CD4-positive, alpha-beta T cell (primary cell): ENCODE data around the gene JPT1. TPM values are rescaled to one million over a fixed set of nuclear protein-coding genes. Genes with fewer than 3 reads are reported as not detected.

Experiments used
- ATAC-seq: fragments of 200-7000 bp; cut with Tn5 transposase; one replicate; pipeline ENCODE4 v1.10.0; 2022; ENCODE audit warnings: mild to moderate bottlenecking; ENCODE audit not compliant: poor library complexity
- CTCF ChIA-PET: fragments of 350-600 bp; sonication (Branson Sonifier 250); formaldehyde crosslinking; loops from one replicate; lab custom pipeline; 2021; ENCODE audit warnings: antibody characterized with exemption, inconsistent platforms; lab: Charles Lee
- POLR2A ChIA-PET: fragments of 350-600 bp; sonication (Branson Sonifier 250); formaldehyde crosslinking; loops from one replicate; lab custom pipeline; 2021; ENCODE audit warnings: antibody characterized with exemption, inconsistent platforms; lab: Charles Lee
- DNase-seq, 14 experiments: peaks; one replicate each; pipeline ENCODE4 v3.0.0-alpha.2; 2013 to 2020; ENCODE audit warnings: mixed read lengths in 2 of 14
- H3K27ac ChIP-seq, 2 donors: one replicate each; pipeline versions ENCODE4 v1.5.1 to v1.7.0; 2013; ENCODE audit warnings: low read length in 2 of 2, low read depth in 1 of 2, mild to moderate bottlenecking in 1 of 2
- H3K27me3 ChIP-seq, 2 experiments: 1 replicate in 1 of 2; 2 replicates in 1 of 2; pipeline versions ENCODE4 v1.6.1 to v1.7.0; 2013; ENCODE audit warnings: low read length in 2 of 2, control low read depth in 1 of 2, mild to moderate bottlenecking in 1 of 2, moderate library complexity in 1 of 2; ENCODE audit not compliant: insufficient read depth in 2 of 2, control insufficient read depth in 1 of 2
- H3K36me3 ChIP-seq: one replicate; pipeline ENCODE4 v1.6.1; 2013; ENCODE audit warnings: low read length, control low read depth; ENCODE audit not compliant: insufficient read depth
- H3K4me1 ChIP-seq: one replicate; pipeline ENCODE4 v1.6.1; 2013; ENCODE audit warnings: low read length, control low read depth; ENCODE audit not compliant: insufficient read depth
- H3K4me3 ChIP-seq: one replicate; pipeline ENCODE4 v1.5.1; 2013; ENCODE audit warnings: mild to moderate bottlenecking, low read length, moderate library complexity
- H3K9me3 ChIP-seq, 2 experiments: 1 replicate in 1 of 2; 2 replicates in 1 of 2; pipeline versions ENCODE4 v1.6.1 to v1.7.0; 2013; ENCODE audit warnings: low read length in 2 of 2, mild to moderate bottlenecking in 2 of 2, control low read depth in 1 of 2, moderate library complexity in 1 of 2; ENCODE audit not compliant: control insufficient read depth in 1 of 2, insufficient read depth in 1 of 2
- H3K27ac Mint-ChIP-seq: one replicate; pipeline ENCODE4 v1.8.0; 2020; ENCODE audit warnings: mixed read lengths
- H3K27me3 Mint-ChIP-seq: one replicate; pipeline ENCODE4 v1.8.0; 2021; ENCODE audit warnings: mixed read lengths
- H3K36me3 Mint-ChIP-seq: one replicate; pipeline ENCODE4 v1.8.0; 2021; ENCODE audit warnings: low read depth, mixed read lengths
- H3K4me1 Mint-ChIP-seq: one replicate; pipeline ENCODE4 v1.8.0; 2021; ENCODE audit warnings: low read depth, mixed read lengths
- H3K4me3 Mint-ChIP-seq: one replicate; pipeline ENCODE4 v1.8.0; 2020; ENCODE audit warnings: mild to moderate bottlenecking, mixed read lengths
- H3K9me3 Mint-ChIP-seq: one replicate; pipeline ENCODE4 v1.8.0; 2020; ENCODE audit warnings: mixed read lengths
- CTCF ChIP-seq: fragments of 200-600 bp; IDR thresholded peaks from one replicate; pipeline ENCODE4 v1.8.0; 2022; ENCODE audit warnings: antibody characterized with exemption, mild to moderate bottlenecking
- intact Hi-C, 2 experiments: fragments of 100-400 bp; cut with DNase I in 1 of 2; cut with micrococcal nuclease in 1 of 2; formaldehyde crosslinking; loops; one replicate each; pipeline versions ENCODE4 v1.15.1 to v1.9.0; 2023 to 2025; cut with DNase I, micrococcal nuclease
- total RNA-seq, 174 experiments: library from RNA in 2 of 174; stranded (reverse) in 2 of 174; gene quantifications; one replicate each; pipeline ENCODE4 v1.2.3 and lab custom pipeline; 2021 to 2026

JPT1 gene
- total RNA-seq, 2 experiments from 2014 or later: 21.3 to 25.5 TPM

DNA sequence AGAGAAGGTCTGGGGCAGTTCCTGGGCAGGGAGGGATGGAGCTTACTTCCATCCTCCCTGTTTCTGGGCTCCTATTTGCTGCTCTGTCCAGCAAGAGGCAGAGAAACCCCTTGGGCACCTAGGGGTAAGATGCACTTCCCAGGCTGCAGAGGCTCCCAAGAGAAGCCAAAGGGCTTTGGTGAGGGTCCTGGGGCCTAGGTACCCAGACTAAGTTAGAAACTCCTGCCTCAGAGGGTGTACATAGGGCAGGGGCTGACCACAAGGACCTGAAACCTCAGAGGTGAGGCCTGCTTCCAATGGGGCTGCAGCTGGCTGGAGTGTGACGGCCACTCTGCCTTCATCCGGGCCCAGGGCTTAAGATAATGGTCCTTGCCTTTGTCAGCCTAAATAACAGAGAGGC lies 46.1 kb downstream of the JPT1 start:
- CTCF ChIA-PET: no interaction called here
- intact Hi-C loops: loop anchor here in 1 of 2 experiments (5.0 kb wide), 1 partner anchor 46 kb away; no protein-coding TSS in a partner anchor
- H3K27ac ChIP-seq: no peak overlapping the region
- Mint-ChIP-seq H3K4me1 (peaks cover 22% of the 10 kb centered on the region), H3K4me3 (peak overlapping the region; percentile 90), H3K36me3 (peaks cover 6% of the 10 kb centered on the region), H3K9me3 (no peaks in the 10 kb centered on the region), H3K27me3 (no peaks in the 10 kb centered on the region), H3K27ac (peak overlapping the region; percentile 82)
- no peak for DNase-seq
- H3K27me3 ChIP-seq: no peaks in the 10 kb centered on the region
- POLR2A ChIA-PET: interaction anchor here (0.6 to 0.9 kb wide), 2 partner anchors 19 to 73 kb away, joined by 3 read pairs; no protein-coding TSS in a partner anchor
- H3K9me3 ChIP-seq: no peaks in the 10 kb centered on the region
- no peak for TF ChIP-seq CTCF
- no peak overlapping the region for H3K4me3 ChIP-seq
- no peak for ATAC-seq
- peaks cover 33% of the 10 kb centered on the region for H3K4me1 ChIP-seq
- H3K36me3 ChIP-seq: peaks cover 2% of the 10 kb centered on the region

DNA sequence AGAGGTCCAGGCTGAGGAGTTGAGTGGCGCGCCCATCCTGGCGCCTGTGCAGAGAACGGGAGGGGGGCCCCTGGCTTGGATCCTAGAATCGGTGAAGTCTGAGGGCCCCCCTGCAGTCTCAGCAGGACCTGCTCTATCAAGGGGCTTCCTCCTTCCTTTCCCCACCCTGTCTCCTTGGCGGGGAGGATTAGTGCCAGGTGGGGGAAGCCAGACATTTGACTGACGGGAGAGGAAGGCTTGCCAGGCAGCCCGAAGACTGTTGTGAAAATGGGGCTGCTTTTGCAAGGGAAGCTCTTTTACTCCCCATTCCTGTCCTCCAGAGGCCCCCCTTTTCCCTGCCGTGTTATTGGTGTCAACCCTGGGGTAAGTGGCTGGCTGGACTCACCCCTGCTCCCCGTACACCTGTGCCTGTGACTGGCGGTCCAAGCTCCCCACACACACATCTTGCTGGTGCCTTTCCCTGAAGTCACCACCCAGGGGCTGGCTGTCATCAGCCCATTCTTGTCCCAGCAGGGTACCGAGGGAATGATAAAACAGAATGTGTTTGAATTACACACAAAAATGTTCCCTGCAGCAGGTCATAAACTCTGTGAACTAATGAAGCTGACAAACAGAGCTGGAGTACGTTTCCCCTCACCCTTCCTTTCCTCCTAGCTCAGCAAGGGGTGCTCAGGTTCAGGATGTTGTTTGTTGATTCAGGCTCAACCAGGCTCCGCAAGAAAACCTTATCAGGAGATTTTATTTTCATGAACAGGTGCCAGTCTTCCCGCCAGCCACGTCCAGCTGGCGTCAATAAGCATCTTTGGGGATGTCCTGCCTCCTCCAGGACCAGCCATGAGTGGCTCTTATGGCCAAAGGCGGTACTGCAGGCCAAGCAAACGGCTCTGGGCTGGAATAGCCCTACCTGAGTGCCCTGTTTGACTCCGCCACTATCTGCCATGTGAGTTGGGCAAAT lies 48.9 kb downstream of the JPT1 start:
- no peak overlapping the region for H3K27ac Mint-ChIP-seq
- DNase-seq: peak in 1 of 14 experiments; percentile 56
- CTCF ChIA-PET: interaction anchor here (0.7 to 2.3 kb wide), 4 partner anchors 8 to 96 kb away, joined by 3 to 10 read pairs (median 4); no protein-coding TSS in a partner anchor

More for the DNA sequence above, 48.9 kb downstream of the JPT1 start:
- no peak overlapping the region for H3K27ac ChIP-seq
- no peaks in the 10 kb centered on the region for H3K9me3 Mint-ChIP-seq
- no peak overlapping the region for H3K4me3 Mint-ChIP-seq
- ATAC-seq: no peak
- H3K4me1 Mint-ChIP-seq: peaks cover 10% of the 10 kb centered on the region
- no peaks in the 10 kb centered on the region for H3K9me3 ChIP-seq
- no peak overlapping the region for H3K4me3 ChIP-seq
- peaks cover 14% of the 10 kb centered on the region for H3K4me1 ChIP-seq
- POLR2A ChIA-PET: interaction anchor here (1.3 kb wide), 1 partner anchor 9 kb away, joined by 3 read pairs; no protein-coding TSS in a partner anchor
- intact Hi-C loops: loop anchor here in 1 of 2 experiments (5.0 kb wide), 1 partner anchor 43 kb away; no protein-coding TSS in a partner anchor
- no peaks in the 10 kb centered on the region for H3K27me3 Mint-ChIP-seq
- TF ChIP-seq CTCF: peak; percentile 39
- no peaks in the 10 kb centered on the region for H3K27me3 ChIP-seq
- peaks cover 6% of the 10 kb centered on the region for H3K36me3 Mint-ChIP-seq
- H3K36me3 ChIP-seq: peaks cover 6% of the 10 kb centered on the region
